IMR-90 (cell line): ENCODE data around the gene GTF2A1L.

Experiments
- CTCF ChIP-seq: conservative IDR thresholded peaks from 2 replicates; pipeline ENCODE4 v1.5.1; 2012; ENCODE audit warnings: mild to moderate bottlenecking, low read depth, low read length, improper control_type of control experiment
- POLR2A ChIP-seq: IDR thresholded peaks from 2 replicates; pipeline ENCODE4 v1.6.1; 2012; ENCODE audit warnings: mild to moderate bottlenecking, low read depth, low read length

DNA sequence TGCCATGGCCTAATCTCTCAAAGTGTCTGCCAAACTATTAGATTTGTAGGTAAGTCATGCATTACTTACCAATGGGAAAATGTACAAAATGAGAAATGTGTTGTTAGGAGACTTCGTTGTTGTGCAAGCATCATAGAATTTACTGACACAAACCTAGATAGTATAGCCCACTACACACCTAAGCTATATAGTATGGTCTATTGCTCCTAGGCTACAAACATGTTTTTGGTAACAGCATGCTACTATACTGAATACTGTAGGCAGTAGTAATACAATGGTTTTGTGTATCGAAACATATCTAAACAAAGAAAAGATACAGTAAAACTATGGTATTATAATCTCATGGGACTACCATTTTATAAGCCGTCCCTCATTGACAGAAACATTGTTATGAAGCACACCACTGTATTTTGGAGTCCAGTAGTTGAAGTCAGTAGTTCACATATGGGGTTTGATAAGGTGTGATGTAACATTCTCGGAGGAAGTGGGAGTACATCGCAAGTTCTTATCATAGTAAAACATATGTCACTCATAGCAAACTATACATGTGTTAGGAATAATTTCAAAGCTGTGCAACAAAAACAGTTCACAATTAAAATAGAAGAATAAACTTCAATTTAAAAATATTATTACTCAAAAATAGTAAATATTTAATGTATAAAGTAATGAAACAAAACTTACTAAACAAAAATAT is 12.0 kb upstream of the GTF2A1L start:
- TF ChIP-seq CTCF (no peak), POLR2A (no peak)
